Esophagus (tissue), 2 donors: ENCODE measurements around the gene WIPI1. TPM values are rescaled to one million over a fixed set of nuclear protein-coding genes. Genes with fewer than 3 reads are reported as not detected.

Experiments
- polyA plus RNA-seq, 2 donors: library from polyadenylated mRNA; stranded (reverse); fragments of 200-250 nt; gene quantifications; one replicate each; pipeline ENCODE4 v1.2.3, GENCODE V29; 2013
- donor health status: healthy with polysubstance abuse.
- donor health status: Bipolar disorder and iron deficiency.

Gene WIPI1
- polyA plus RNA-seq, 2 donors = 10.8 to 22.4 TPM

Other genes with a start within 250 kb of the WIPI1 start
- 10 to 100 TPM; 32.2 to 37.7 TPM for gene AMZ2, start 209.5 kb downstream of the WIPI1 start, polyA plus RNA-seq
- 1 to 10 TPM; 4.0 to 9.7 TPM for gene SLC16A6, start 166.4 kb downstream of the WIPI1 start, polyA plus RNA-seq
- gene ARSG, start 166.0 kb downstream of the WIPI1 start, polyA plus RNA-seq = 1 to 10 TPM; 2.8 to 3.5 TPM
- gene PRKAR1A, start 54.9 kb upstream of the WIPI1 start, polyA plus RNA-seq = 10 to 100 TPM; 25.7 to 55.8 TPM
- 1 to 10 TPM; 1.8 to 4.3 TPM for gene FAM20A, start 143.9 kb upstream of the WIPI1 start, polyA plus RNA-seq